Hepatocyte (in vitro differentiated cells): ENCODE results near the gene HTATSF1.

Experiments
- EZH2 ChIP-seq: fragments of 200-600 bp; sonication (generic); IDR thresholded peaks from 2 replicates; pipeline ENCODE4 v1.6.1; 2016; ENCODE audit warnings: antibody characterized with exemption, mild to moderate bottlenecking, borderline replicate concordance
- EZH2phosphoT487 ChIP-seq: fragments of 200-600 bp; sonication (generic); IDR thresholded peaks from one replicate; pipeline ENCODE4 v1.6.1; 2018; ENCODE audit warnings: antibody characterized with exemption, mild to moderate bottlenecking, low read depth, moderate library complexity; ENCODE audit not compliant: unreplicated experiment, severe bottlenecking
- TF ChIP-seq, protein P1 (sequence below): fragments of 200-600 bp; sonication (generic); IDR thresholded peaks from 2 replicates; pipeline ENCODE4 v1.5.1; 2016; ENCODE audit warnings: antibody characterized with exemption, mild to moderate bottlenecking; ENCODE audit not compliant: poor library complexity

DNA sequence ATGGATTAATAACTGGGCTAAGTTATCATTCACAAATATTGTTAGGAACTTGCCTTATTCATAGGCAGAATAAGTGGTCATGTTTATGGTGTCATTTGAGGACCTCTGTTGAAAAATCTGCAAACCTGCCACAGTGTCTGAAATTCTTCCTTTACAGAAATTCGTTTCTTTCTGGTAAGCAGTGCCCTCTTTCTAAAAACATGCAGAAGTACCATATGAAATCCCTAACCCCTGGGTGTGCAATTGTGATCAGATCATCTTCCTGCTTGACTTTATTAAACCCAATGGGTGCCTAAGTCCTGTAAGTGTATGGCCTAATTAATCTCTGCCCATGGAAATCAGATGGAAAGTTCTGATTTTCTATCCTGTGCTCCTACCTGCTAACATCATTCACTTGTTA lies 4.4 kb upstream of the HTATSF1 start:
- TF ChIP-seq, protein P1, sequence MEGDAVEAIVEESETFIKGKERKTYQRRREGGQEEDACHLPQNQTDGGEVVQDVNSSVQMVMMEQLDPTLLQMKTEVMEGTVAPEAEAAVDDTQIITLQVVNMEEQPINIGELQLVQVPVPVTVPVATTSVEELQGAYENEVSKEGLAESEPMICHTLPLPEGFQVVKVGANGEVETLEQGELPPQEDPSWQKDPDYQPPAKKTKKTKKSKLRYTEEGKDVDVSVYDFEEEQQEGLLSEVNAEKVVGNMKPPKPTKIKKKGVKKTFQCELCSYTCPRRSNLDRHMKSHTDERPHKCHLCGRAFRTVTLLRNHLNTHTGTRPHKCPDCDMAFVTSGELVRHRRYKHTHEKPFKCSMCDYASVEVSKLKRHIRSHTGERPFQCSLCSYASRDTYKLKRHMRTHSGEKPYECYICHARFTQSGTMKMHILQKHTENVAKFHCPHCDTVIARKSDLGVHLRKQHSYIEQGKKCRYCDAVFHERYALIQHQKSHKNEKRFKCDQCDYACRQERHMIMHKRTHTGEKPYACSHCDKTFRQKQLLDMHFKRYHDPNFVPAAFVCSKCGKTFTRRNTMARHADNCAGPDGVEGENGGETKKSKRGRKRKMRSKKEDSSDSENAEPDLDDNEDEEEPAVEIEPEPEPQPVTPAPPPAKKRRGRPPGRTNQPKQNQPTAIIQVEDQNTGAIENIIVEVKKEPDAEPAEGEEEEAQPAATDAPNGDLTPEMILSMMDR = no peak
- TF ChIP-seq EZH2 = no peak
- no peak for TF ChIP-seq EZH2phosphoT487
